Mesodermal cell (in vitro differentiated cells): Measurements from ENCODE around the gene DQX1.
"Not testable (repeated sequence)": the region's sequence is repeated elsewhere in the genome, so short reads cannot be mapped to it uniquely, and the experiment has no call there.

Source experiments
- H3K27ac ChIP-seq: 2 replicates; pipeline ENCODE4 v1.7.0; 2013; ENCODE audit warnings: mild to moderate bottlenecking, low read depth, low read length, moderate library complexity; ENCODE audit not compliant: severe bottlenecking
- H3K36me3 ChIP-seq: 2 replicates; pipeline ENCODE4 v1.7.1; 2013; ENCODE audit warnings: mild to moderate bottlenecking, low read length, moderate library complexity; ENCODE audit not compliant: control insufficient read depth, insufficient read depth
- H3K4me1 ChIP-seq: one replicate; pipeline ENCODE4 v1.7.1; 2013; ENCODE audit warnings: mild to moderate bottlenecking, low read length; ENCODE audit not compliant: insufficient read depth, control insufficient read depth, poor library complexity, severe bottlenecking
- H3K4me3 ChIP-seq: 2 replicates; pipeline ENCODE4 v1.7.0; 2013; ENCODE audit warnings: low read length, control low read depth, mild to moderate bottlenecking; ENCODE audit not compliant: insufficient read depth, poor library complexity, severe bottlenecking; ENCODE audit errors: extremely low read depth
- H3K9me3 ChIP-seq: 2 replicates; pipeline ENCODE4 v1.7.1; 2013; ENCODE audit warnings: mild to moderate bottlenecking, low read length, moderate library complexity; ENCODE audit not compliant: control insufficient read depth
- WGBS, 2 experiments: methylation state at CpG; one replicate each; pipeline ENCODE4 v1.1.5; 2013; ENCODE audit warnings: missing lambda C conversion rate in 2 of 2; ENCODE audit not compliant: insufficient coverage in 2 of 2; 5-methylcytosine and 5-hydroxymethylcytosine counted together

Gene DQX1

DNA sequence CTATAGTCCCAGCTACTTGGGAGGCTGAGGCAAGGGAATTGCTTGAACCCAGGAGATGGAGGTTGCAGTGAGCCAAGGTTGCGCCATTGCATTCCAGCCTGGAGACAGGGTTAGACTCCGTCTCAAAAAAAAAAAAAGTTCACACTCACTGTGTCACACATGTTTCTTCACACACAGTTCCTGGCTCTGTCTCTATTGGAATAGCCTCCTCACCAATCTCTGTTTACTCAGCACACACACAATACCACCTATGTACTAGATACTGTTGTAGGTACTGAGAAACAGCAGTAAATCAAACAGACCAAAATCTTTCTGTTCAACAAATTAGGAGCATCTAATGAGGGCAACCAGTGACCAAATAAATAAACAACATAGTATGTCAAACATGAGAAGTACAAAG lies 39.9 kb downstream of the DQX1 start:
- Histone ChIP-seq H3K4me1 (peaks cover 3% of the 10 kb centered on the region), H3K36me3 (peaks cover 42% of the 10 kb centered on the region), H3K27ac (no peak overlapping the region), H3K9me3 (no peaks in the 10 kb centered on the region), H3K4me3 (no peak overlapping the region)
- WGBS, 2 experiments, result 100% methylated on average over 2 of the region's 2 CpGs

DNA sequence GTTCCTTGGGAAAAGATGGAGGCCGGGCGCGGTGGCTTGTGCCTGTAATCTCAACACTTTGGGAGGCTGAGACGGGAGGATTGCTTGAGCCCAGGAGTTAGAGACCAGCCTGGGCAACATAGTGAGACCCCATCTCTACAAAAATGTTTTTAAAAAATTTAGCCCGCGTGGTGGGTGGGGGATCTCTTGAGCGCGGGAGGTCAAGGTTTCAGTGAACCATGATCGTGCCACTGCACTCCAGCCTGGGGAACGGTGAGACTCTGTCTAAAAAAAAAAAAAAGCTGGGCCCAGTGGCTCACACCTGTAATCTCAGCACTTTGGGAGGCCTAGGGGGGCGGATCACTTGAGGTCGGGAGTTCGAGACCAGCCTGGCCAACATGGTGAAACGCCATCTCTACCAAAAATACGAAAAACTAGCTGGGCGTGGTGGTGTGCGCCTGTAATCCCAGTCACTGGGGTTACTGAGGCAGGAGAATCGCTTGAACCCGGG lies 42.3 kb downstream of the DQX1 start:
- Histone ChIP-seq H3K4me3 (peak overlapping the region; percentile 79), H3K36me3 (peaks cover 45% of the 10 kb centered on the region)
- not testable (repeated sequence) for H3K9me3 ChIP-seq, H3K4me1 ChIP-seq, H3K27ac ChIP-seq
- WGBS, 2 experiments, result 90 to 91% methylated on average over 13 to 15 of the region's 19 CpGs

DNA sequence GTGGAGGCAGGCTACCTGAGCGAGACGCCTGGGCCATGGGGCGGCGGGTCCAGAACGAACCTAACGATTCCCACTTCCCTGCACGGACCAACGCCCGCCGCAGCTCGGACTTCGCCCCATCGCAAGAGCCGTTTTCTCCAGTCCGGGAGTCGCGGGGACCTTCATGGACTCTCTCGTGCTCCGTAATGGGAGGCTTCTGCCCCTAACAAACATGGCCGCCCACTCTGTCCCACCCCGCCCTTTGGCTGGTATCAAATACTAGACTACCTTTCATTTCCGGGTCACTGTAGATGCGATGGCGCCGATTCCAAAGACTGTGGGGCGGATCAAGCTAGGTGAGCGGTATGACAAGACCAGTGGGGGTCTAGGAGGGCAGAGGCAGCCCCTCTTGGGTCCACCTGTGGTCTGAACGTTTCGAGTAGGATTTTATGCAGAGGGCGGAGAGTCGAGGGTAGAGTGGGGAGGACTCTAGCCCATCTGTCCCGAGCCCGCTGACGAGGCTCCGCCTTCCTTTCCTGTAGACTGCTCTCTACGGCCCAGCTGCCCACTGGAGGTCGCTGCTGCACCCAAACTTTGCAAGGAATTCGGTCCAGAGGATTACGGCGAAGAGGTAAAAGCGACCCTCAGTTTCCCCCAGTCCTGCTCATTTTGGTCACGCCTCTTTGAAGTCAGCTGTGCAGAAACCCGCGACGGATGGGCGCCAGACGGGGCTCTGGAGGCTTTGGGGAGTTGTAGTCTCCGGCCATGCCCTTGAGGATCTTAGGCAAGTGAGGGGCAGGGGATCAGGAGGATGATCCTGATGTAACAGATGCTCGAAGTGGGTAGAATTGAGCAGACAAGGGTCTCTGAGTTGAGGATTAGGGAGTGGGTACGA lies 43.0 kb downstream of the DQX1 start, which contains the start of the genes CCDC142 and TTC31:
Gene CCDC142 (minus strand): TSS at position 198 of the 874 bp plus-strand sequence. CDS start 161 bp downstream, at position 37.
Gene TTC31 (plus strand): TSS at position 281 of the 874 bp plus-strand sequence. CDS start 15 bp downstream, at position 296.
- 1 to 2% methylated on average over 40 to 42 of the region's 50 CpGs for WGBS, 2 experiments
- Histone ChIP-seq H3K36me3 (peaks cover 45% of the 10 kb centered on the region), H3K9me3 (no peaks in the 10 kb centered on the region), H3K4me1 (peaks cover 4% of the 10 kb centered on the region), H3K27ac (peak within 1 kb of the TSS; percentile 81), H3K4me3 (peak within 1 kb of the TSS; percentile 79)

DNA sequence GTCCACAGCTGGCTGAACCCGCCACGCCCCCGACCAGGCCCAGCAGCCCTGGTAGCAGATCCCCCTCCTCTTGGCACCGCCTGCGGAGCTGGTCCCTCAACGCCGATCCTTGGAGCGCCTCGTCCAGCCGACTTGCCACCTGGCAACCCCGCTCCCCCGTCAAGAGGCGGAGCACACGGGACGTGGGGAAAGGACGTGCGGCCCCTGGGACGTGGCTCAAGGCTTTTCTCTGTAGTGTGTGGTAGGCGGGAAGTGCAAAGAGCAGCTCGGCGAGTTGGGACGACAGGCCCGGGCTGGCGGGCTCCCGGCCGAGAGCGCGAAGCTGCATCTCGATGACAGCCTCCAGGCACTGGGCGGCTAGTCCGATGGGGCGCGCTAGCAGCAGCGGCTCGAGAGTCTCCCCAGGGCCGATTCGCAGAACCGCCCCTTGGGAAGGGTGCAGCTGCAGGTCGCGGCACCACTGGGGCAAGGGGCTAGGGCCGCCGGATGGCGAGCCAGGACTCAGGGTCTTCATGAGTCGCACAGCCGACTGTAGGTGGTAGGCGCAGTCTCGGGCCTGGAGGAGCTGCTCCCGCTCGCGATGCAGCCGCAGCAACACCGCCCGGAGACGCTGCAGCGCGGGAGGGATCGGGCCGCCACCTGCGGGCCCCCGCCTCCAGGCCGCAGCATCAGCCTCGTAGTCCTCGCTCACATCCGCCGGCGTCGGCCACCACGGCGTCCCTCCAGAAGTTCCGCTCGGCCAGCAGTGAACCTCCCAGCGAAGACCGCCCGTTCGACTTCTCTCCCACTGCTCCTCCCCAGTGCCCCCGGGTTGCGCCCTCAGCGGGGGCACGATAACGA lies 43.9 kb downstream of the DQX1 start:
- WGBS, 2 experiments, result 1 to 2% methylated on average over 64 to 76 of the region's 80 CpGs
- Histone ChIP-seq H3K4me1 (peaks cover 4% of the 10 kb centered on the region), H3K4me3 (peak overlapping the region; percentile 79), H3K9me3 (no peaks in the 10 kb centered on the region), H3K27ac (peak overlapping the region; percentile 81), H3K36me3 (peaks cover 48% of the 10 kb centered on the region)

DNA sequence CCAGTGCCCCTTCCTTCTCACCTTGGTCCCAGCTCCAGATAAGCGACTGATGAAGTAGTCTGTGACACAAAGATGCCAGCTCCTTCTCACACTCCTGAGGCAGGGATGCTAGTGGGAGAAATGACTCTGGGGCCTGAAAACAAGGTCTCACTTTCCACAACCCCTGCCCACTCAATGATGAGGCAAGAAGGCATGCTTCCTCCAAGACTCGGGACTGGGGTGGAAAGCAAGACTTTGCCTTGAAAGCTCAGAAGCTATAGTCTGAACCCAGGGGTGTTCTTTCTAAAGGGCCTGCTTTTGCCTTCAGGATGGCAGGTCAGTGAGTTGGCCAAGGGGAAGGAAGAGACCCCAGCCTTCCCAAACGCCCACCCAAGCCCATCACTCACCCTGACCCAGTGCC lies 44.6 kb downstream of the DQX1 start:
- H3K36me3 ChIP-seq, result peaks cover 50% of the 10 kb centered on the region
- no peak overlapping the region for H3K27ac ChIP-seq
- H3K4me1 ChIP-seq, result peaks cover 4% of the 10 kb centered on the region
- H3K4me3 ChIP-seq, result peak overlapping the region; percentile 79
- 88 to 100% methylated on average over 1 to 2 of the region's 3 CpGs for WGBS, 2 experiments
- no peaks in the 10 kb centered on the region for H3K9me3 ChIP-seq

DNA sequence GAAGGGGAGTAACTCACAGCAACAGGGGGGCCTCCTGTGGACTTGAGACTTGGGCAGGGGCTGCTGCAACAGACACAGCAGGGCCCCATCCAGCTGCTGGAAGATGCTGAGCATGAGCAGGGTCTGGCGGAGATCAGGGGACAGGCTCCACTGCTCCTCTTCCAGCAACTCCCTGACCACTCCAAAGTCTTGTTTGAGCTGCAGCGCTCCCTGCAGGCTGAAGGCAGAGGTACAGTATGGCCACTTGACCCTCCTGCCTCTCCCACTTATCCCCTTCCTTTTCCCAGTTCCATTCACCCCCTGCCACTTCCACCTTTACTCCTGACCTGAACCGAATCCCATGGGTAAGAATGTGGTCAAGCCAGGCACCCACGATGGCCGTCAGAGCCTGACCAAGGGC lies 51.1 kb downstream of the DQX1 start:
- 97 to 98% methylated on average over 4 to 5 of the region's 5 CpGs for WGBS, 2 experiments
- no peak overlapping the region for H3K27ac ChIP-seq
- H3K4me1 ChIP-seq, result peaks cover 7% of the 10 kb centered on the region
- H3K36me3 ChIP-seq, result peaks cover 50% of the 10 kb centered on the region
- H3K4me3 ChIP-seq, result no peak overlapping the region
- no peaks in the 10 kb centered on the region for H3K9me3 ChIP-seq

DNA sequence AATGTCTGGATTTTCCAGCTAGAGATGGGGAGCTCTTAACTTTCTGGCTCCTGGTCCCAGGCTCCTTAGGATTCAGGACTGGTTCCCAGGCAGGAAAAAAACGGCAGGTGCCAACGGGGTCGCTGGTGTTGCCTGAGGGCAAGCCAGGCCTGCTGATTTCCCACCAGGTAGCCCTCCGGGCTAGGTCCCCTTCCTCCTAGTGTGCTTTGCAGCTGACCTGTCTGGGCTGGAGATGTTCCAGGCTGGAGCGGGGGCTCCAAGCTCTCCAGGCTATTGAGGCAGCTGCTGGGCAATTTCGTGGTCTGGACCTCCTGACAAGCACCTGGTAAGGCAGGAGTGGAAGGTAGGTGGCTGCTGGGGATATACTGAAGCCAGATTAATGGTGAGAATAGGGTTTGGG lies 51.5 kb downstream of the DQX1 start:
- Histone ChIP-seq H3K4me1 (peaks cover 7% of the 10 kb centered on the region), H3K36me3 (peaks cover 49% of the 10 kb centered on the region), H3K27ac (no peak overlapping the region), H3K4me3 (no peak overlapping the region), H3K9me3 (no peaks in the 10 kb centered on the region)
- WGBS, 2 experiments, result 94 to 100% methylated on average over 6 of the region's 6 CpGs

DNA sequence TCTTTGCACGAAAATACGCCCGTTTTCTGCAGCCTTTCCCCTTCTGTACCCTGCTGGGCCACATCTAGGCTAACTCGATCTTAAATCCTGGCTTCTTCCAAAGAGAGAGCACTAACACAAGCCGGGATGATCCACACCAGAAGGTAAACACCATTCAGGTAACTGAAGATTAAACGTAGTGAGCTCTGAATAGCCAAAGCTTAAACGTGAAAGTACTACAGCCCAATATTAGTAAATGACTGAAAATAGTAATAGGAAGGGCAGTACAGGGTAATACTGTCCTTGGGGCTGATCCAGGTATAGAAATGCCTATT lies 53.1 kb downstream of the DQX1 start:
- Histone ChIP-seq H3K9me3 (no peaks in the 10 kb centered on the region), H3K36me3 (peaks cover 37% of the 10 kb centered on the region), H3K4me1 (peaks cover 7% of the 10 kb centered on the region), H3K4me3 (peak overlapping the region; percentile 79), H3K27ac (peak overlapping the region; percentile 66)
- WGBS, 2 experiments, result 40 to 41% methylated on average over 6 to 7 of the region's 7 CpGs

DNA sequence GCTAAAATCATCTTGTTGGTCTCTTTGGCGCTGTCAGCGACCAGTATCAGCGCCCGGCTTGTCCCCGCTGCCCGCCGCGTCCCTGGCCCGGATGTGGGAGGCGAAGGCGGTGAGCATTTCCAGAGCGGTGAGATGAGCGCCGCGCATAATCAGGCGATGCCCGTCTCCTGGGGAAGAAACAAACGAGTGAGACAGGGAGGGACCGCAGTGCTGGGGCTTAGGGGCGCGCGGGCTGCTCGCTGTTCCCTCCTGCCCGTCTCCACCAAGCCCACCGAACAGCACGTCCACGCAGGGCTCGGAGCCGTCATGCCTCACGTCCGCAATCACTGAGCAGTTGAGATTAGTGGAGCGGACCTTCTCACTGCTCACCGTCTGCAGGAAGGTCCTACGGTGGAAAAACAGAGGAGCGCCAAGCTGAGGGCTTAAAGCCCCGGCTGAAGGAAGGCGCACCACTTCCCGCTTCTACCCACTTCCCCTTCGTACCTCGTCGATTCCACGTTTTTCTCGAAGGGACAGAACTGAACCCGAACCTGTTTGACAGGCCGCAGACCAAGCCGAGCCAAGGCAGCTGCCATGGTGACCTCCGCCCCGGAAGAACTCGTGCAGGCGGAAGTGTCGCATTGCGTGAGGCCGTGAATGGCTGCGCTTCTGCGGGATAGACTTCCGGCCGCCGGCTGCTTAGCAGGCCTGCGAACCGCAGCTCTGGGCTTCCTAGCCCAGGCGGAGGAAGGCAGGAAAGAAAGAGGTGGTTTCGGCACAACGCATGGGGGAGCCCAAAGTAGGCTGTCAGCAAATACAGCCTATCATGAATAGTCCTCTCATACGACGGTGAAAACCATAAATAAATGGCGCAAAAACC lies 53.7 kb downstream of the DQX1 start, which contains the start of gene MRPL53:
Gene MRPL53 (minus strand): TSS at position 595 of the 859 bp plus-strand sequence. CDS start 20 bp downstream, at position 575.
- no peaks in the 10 kb centered on the region for H3K9me3 ChIP-seq
- WGBS, 2 experiments, result 1 to 2% methylated on average over 36 to 64 of the region's 66 CpGs
- peaks cover 31% of the 10 kb centered on the region for H3K36me3 ChIP-seq
- H3K27ac ChIP-seq, result peak within 1 kb of the TSS; percentile 66
- peaks cover 7% of the 10 kb centered on the region for H3K4me1 ChIP-seq
- H3K4me3 ChIP-seq, result peak within 1 kb of the TSS; percentile 79
